Gastroesophageal sphincter (tissue), 4 donors: ENCODE results near the gene EXOC6B. TPM values are rescaled to one million over a fixed set of nuclear protein-coding genes. Genes with fewer than 3 reads are reported as not detected.

Source experiments
- ATAC-seq: fragments of 150-250 bp; one replicate; pipeline ENCODE4 v1.9.1; 2016; ENCODE audit warnings: mild to moderate bottlenecking, moderate library complexity
- H3K27ac ChIP-seq, 4 donors: fragments of 200-600 bp; sonication (generic) in 3 of 4; 1 replicate in 3 of 4; 2 replicates in 1 of 4; pipeline ENCODE4 v1.5.1; 2016 to 2019
- H3K27me3 ChIP-seq: fragments of 200-600 bp; sonication (generic); one replicate; pipeline ENCODE4 v1.5.1; 2019
- H3K36me3 ChIP-seq, 2 donors: fragments of 200-600 bp; sonication (generic); one replicate each; pipeline ENCODE4 v1.5.1; 2019; ENCODE audit warnings: control low read depth in 1 of 2
- H3K4me1 ChIP-seq, 3 donors: fragments of 200-600 bp; sonication (generic); 1 replicate in 2 of 3; 2 replicates in 1 of 3; pipeline ENCODE4 v1.5.1; 2016 to 2019; ENCODE audit warnings: control low read depth in 2 of 3
- H3K4me3 ChIP-seq, 2 donors: fragments of 200-600 bp; sonication (generic); one replicate each; pipeline ENCODE4 v1.5.1; 2019; ENCODE audit warnings: mild to moderate bottlenecking in 1 of 2, moderate library complexity in 1 of 2
- H3K9me3 ChIP-seq, 3 donors: fragments of 200-600 bp; sonication (generic); one replicate each; pipeline ENCODE4 v1.5.1; 2017 to 2019; ENCODE audit warnings: control low read depth in 2 of 3
- EP300 ChIP-seq: sonication (generic); formaldehyde crosslinking; IDR thresholded peaks from one replicate; pipeline ENCODE4 v1.6.1; 2017; ENCODE audit warnings: antibody characterized with exemption, mild to moderate bottlenecking
- POLR2A ChIP-seq, 2 donors: fragments of 450-650 bp; IDR thresholded peaks; one replicate each; pipeline ENCODE4 v1.6.1; 2017; ENCODE audit warnings: antibody characterized with exemption in 2 of 2, mild to moderate bottlenecking in 2 of 2, moderate library complexity in 1 of 2
- POLR2AphosphoS5 ChIP-seq: sonication (generic); formaldehyde crosslinking; IDR thresholded peaks from one replicate; pipeline ENCODE4 v1.6.1; 2017; ENCODE audit warnings: antibody characterized with exemption
- WGBS, 2 donors: methylation state at CpG; one replicate each; pipeline ENCODE4 v1.1.5; 2018; ENCODE audit warnings: low coverage in 1 of 2; 5-methylcytosine and 5-hydroxymethylcytosine counted together
- total RNA-seq, 4 donors: library from RNA; depleted of rRNA; stranded (reverse); fragments of >200 nt; gene quantifications; one replicate each; pipeline ENCODE4 v1.1.0, GENCODE V29; 2016
- TF ChIP-seq, protein P1 (sequence below), 4 experiments: fragments of 200-600 bp in 2 of 4; fragments of 450-650 bp in 2 of 4; sonication (generic) in 1 of 4; IDR thresholded peaks; one replicate each; pipeline ENCODE4 v1.5.1; 2017 to 2019; ENCODE audit warnings: antibody characterized with exemption in 4 of 4, mild to moderate bottlenecking in 2 of 4, moderate library complexity in 2 of 4

The EXOC6B gene
- total RNA-seq, 4 donors from 2014 or later, result 35.3 to 47.2 (median 41.2) TPM

DNA sequence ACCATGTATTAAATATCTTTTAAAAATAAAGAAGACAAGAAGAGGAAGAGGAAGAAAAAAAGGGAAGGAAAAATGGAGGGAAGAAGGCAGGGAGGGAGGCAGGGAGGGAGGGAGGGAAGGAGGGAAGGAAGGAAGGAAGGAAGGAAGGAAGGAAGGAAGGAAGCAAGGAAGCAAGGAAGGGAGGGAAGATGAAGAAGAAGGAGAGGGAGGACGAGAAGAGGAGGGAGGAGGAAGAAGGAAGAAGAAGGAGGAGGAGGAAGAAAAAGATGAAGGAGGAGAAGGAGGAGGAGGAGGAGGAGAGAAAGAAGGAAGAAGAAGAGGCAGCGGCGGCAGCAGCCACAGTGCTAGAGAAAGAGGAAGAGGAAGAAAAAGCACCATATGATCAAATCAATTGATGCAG, 189.6 kb downstream of the EXOC6B start:
- TF ChIP-seq EP300, result no peak
- TF ChIP-seq, protein P1, sequence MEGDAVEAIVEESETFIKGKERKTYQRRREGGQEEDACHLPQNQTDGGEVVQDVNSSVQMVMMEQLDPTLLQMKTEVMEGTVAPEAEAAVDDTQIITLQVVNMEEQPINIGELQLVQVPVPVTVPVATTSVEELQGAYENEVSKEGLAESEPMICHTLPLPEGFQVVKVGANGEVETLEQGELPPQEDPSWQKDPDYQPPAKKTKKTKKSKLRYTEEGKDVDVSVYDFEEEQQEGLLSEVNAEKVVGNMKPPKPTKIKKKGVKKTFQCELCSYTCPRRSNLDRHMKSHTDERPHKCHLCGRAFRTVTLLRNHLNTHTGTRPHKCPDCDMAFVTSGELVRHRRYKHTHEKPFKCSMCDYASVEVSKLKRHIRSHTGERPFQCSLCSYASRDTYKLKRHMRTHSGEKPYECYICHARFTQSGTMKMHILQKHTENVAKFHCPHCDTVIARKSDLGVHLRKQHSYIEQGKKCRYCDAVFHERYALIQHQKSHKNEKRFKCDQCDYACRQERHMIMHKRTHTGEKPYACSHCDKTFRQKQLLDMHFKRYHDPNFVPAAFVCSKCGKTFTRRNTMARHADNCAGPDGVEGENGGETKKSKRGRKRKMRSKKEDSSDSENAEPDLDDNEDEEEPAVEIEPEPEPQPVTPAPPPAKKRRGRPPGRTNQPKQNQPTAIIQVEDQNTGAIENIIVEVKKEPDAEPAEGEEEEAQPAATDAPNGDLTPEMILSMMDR (IDR thresholded peaks at IDR 0.05), result no peak
- ATAC-seq, result no peak
- WGBS, 2 donors, result 59 to 90% methylated on average over 3 of the region's 3 CpGs

DNA sequence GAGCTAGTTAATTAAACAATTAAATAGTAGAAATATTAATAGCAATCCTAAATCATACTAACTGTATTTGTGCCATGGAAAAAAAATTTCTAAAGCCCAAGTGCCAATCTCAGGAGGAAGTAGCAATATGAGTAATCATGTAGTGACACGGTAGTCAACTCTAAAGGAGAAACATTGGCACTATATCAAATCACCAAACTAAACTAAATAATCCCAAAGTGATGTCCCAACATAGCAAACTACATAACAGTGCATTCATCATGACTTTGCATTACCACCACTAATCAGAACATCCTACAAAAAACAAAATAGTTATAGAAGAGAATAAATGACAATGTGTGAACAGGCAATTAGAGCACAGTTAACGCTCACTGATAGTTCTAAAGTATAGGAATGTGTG, 195.1 kb downstream of the EXOC6B start:
- ATAC-seq, result no peak
- H3K36me3 ChIP-seq, result no peaks in the 10 kb centered on the region
- no peak overlapping the region for H3K27ac ChIP-seq
- no peak overlapping the region for H3K4me3 ChIP-seq
- WGBS, 2 donors, result 61 to 67% methylated on average over 2 of the region's 2 CpGs
- H3K4me1 ChIP-seq, result no peaks in the 10 kb centered on the region
- no peaks in the 10 kb centered on the region for H3K27me3 ChIP-seq
- TF ChIP-seq POLR2A (IDR thresholded peaks at IDR 0.05) (no peak), POLR2AphosphoS5 (no peak)
- H3K9me3 ChIP-seq, result no peaks in the 10 kb centered on the region

More for the DNA sequence above, 189.6 kb downstream of the EXOC6B start:
- Histone ChIP-seq H3K4me1 (no peaks in the 10 kb centered on the region), H3K27ac (no peak overlapping the region), H3K36me3 (no peaks in the 10 kb centered on the region), H3K27me3 (no peaks in the 10 kb centered on the region), H3K4me3 (no peak overlapping the region), H3K9me3 (no peaks in the 10 kb centered on the region)

DNA sequence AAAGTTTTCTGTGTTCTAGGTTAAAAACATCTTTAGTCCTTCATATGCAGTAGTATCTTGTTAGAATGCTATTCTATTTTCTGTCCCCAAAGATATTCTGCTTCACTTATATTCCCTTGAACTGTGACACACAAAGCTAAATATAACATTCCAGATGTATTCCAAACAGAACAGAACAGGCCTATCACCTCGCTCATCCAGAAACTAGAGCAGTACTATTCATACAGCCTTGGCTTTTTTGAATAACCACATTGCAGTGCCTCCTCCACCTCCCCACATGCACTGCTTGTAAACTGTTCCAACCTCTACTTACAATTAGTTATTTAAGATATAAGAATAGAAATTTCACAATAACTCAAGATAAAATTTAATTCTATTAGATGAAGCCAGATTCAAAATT, 196.8 kb downstream of the EXOC6B start:
- H3K36me3 ChIP-seq, result no peaks in the 10 kb centered on the region
- ATAC-seq, result no peak
- TF ChIP-seq, protein P1 (IDR thresholded peaks at IDR 0.05), result no peak
- TF ChIP-seq POLR2AphosphoS5 (no peak), EP300 (no peak), POLR2A (IDR thresholded peaks at IDR 0.05) (no peak)
- 80 to 100% methylated on average over 1 of the region's 1 CpG for WGBS, 2 donors
- no peaks in the 10 kb centered on the region for H3K4me1 ChIP-seq
- no peaks in the 10 kb centered on the region for H3K27me3 ChIP-seq
- no peak overlapping the region for H3K4me3 ChIP-seq
- H3K27ac ChIP-seq, result no peak overlapping the region
- no peaks in the 10 kb centered on the region for H3K9me3 ChIP-seq

DNA sequence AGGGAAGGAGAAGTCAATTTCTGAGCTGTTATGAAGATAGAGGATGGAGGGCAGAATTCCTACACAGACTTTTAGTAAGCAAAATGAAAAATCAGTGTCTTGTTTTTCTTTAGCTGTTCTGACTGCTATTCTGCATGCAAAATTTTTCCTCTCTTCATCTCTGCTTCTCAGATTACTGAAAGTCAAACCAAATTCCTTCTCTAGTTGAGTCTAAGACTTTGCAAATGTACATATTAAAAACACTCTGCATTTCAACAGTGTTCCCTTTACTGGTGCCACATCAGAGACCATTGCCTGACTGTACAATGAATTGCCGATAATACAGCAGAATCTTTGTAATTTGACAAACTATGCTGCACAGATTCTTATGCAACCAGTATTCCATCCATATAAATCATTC, 198.8 kb downstream of the EXOC6B start:
- no peaks in the 10 kb centered on the region for H3K27me3 ChIP-seq
- WGBS, 2 donors, result 94 to 100% methylated on average over 1 of the region's 1 CpG
- no peaks in the 10 kb centered on the region for H3K9me3 ChIP-seq
- no peak for ATAC-seq
- H3K4me1 ChIP-seq, result no peaks in the 10 kb centered on the region
- H3K36me3 ChIP-seq, result no peaks in the 10 kb centered on the region
- no peak overlapping the region for H3K4me3 ChIP-seq
- TF ChIP-seq POLR2A (IDR thresholded peaks at IDR 0.05), result no peak
- TF ChIP-seq EP300, result no peak
- no peak for TF ChIP-seq POLR2AphosphoS5
- TF ChIP-seq, protein P1 (IDR thresholded peaks at IDR 0.05), result no peak
- no peak overlapping the region for H3K27ac ChIP-seq

DNA sequence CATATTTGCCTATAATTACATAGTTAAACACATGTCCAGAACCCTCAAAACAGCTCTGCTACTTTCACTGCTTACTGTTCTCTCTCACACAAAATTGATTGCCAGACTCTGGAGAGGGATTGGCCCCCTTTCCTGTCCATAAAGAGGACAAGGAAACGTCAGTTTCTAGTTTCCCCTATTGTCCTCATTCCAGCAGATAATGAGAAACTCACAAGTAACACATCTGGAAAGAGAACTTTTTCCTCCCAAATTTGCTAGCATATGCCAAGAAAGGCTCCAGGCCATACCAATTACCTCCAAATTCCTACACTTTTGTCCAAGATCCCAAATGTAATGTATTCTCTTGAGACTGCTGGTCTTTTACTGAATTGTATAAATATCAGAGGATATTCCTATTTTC, 200.5 kb downstream of the EXOC6B start:
- TF ChIP-seq POLR2AphosphoS5, result no peak
- no peak for TF ChIP-seq EP300
- TF ChIP-seq, protein P1 (IDR thresholded peaks at IDR 0.05), result no peak
- TF ChIP-seq POLR2A (IDR thresholded peaks at IDR 0.05), result no peak
- ATAC-seq, result no peak
- Histone ChIP-seq H3K9me3 (no peaks in the 10 kb centered on the region), H3K27me3 (no peaks in the 10 kb centered on the region), H3K4me1 (no peaks in the 10 kb centered on the region), H3K4me3 (no peak overlapping the region), H3K36me3 (no peaks in the 10 kb centered on the region), H3K27ac (no peak overlapping the region)
- 18 to 33% methylated on average over 1 of the region's 1 CpG for WGBS, 2 donors

DNA sequence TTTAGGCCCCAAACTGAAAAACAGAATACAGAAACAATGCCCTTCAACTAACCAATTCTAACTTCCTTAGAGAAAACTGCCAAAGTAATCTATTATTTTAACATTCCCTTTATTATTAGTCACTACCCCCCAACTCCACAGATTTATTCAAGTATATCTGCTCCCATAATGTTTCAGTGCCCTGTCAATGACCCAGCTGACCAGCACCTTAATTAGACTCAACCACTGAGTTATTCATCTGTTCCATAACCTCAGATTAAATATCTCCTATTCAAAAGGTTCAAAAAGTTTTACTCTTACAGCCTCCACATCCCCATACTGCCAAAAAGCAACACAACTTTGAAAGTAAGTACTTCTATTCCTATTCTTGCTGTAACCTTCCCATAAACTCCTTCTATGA, 202.4 kb downstream of the EXOC6B start:
- TF ChIP-seq EP300, result no peak
- no peak for TF ChIP-seq POLR2AphosphoS5
- no peak for TF ChIP-seq POLR2A (IDR thresholded peaks at IDR 0.05)
- TF ChIP-seq, protein P1 (IDR thresholded peaks at IDR 0.05), result no peak
- ATAC-seq, result no peak
- Histone ChIP-seq H3K4me1 (no peaks in the 10 kb centered on the region), H3K27me3 (no peaks in the 10 kb centered on the region), H3K27ac (no peak overlapping the region), H3K4me3 (no peak overlapping the region), H3K36me3 (no peaks in the 10 kb centered on the region), H3K9me3 (no peaks in the 10 kb centered on the region)
